NCI-H1105 (cell line): ENCODE results near the gene CELSR1.

ENCODE experiments used
- DNase-seq: peaks from one replicate; lab custom pipeline; 2025; lab: John Stamatoyannopoulos, UW

Gene CELSR1

GRCh38 chr22:46537225-46537945, at the start of gene CELSR1:
Gene CELSR1 (minus strand): TSS chr22:46537620. CDS start chr22:46537170, 450 bp downstream.
- DNase-seq, result peak; percentile 13

GRCh38 chr22:46587061-46587460, 49.6 kb upstream of the CELSR1 start:
- DNase-seq, result no peak

- DNase-seq, result no peak
Observed at GRCh38 chr22:46586531-46587011, 49.2 kb upstream of the CELSR1 start.

- no peak for DNase-seq
Observed at GRCh38 chr22:46586123-46586519, 48.7 kb upstream of the CELSR1 start.

- no peak for DNase-seq
Observed at GRCh38 chr22:46585340-46586122, 48.1 kb upstream of the CELSR1 start.

- DNase-seq, result no peak
Observed at GRCh38 chr22:46584081-46584921, 46.9 kb upstream of the CELSR1 start.

- DNase-seq, result no peak
Observed at GRCh38 chr22:46583571-46583970, 46.2 kb upstream of the CELSR1 start.

- no peak for DNase-seq
Observed at GRCh38 chr22:46582281-46582933, 45.0 kb upstream of the CELSR1 start.

GRCh38 chr22:46581538-46582244, 44.3 kb upstream of the CELSR1 start:
- no peak for DNase-seq

GRCh38 chr22:46580940-46581537, 43.6 kb upstream of the CELSR1 start:
- DNase-seq, result no peak

GRCh38 chr22:46579751-46580449, 42.5 kb upstream of the CELSR1 start:
- DNase-seq, result no peak

- DNase-seq, result no peak
Observed at GRCh38 chr22:46578824-46579561, 41.6 kb upstream of the CELSR1 start.

GRCh38 chr22:46578251-46578823, 40.9 kb upstream of the CELSR1 start:
- no peak for DNase-seq

- no peak for DNase-seq
Observed at GRCh38 chr22:46577368-46578249, 40.2 kb upstream of the CELSR1 start.

- DNase-seq, result peak; percentile 26
Observed at GRCh38 chr22:46576556-46577367, 39.3 kb upstream of the CELSR1 start.

GRCh38 chr22:46575911-46576555, 38.6 kb upstream of the CELSR1 start:
- no peak for DNase-seq
